Measurements from ENCODE around the gene PTTG2. TPM values are rescaled to one million over a fixed set of nuclear protein-coding genes. Genes with fewer than 3 reads are reported as not detected.

Gene PTTG2
- total RNA-seq, 1 donor from 2014 or later: 1.2 TPM

DNA sequence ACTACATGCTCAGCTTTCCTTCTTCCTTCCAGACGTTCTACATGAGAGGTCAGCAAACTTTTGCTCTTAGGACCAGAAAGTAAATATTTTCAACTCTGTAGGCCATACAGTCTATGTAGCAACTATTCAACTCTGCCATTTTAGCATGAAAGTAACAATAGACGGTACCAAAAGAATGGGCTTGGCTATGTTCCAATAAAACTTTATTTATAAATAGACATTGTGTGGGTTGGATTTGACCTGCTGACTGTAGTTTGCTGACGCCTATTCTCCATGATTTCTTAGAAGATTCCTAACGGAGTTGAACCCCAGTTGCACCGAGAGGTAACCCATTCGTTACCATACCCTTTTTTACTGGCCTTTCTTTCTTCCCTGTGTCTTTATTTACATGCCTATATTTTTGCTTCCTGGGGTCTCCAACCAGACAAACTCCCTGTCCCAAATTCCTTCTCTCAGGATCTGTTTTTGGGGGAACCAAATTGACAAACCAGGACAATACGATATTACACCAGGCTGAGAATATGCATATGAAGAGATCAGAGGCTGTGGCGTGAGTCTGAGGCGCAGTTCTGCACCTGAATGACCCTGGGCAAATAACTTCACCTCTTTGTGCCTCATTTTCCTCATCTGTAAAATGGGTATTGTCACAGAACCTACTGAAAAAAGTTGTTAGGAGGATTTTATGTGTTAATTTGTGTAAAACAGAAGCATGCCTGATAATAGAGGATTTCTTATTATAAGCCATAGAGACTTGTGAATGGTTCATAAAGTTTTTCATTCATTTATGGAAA, 10.4 kb upstream of the PTTG2 start:
- H3K27ac ChIP-seq: no peak overlapping the region
- DNase-seq (no peak), ATAC-seq (no peak)
- H3K4me3 ChIP-seq: no peak overlapping the region
- intact Hi-C loops (cut with DNase I): no loop called here
- H3K9me3 ChIP-seq: no peaks in the 10 kb centered on the region
- TF ChIP-seq, protein P1, sequence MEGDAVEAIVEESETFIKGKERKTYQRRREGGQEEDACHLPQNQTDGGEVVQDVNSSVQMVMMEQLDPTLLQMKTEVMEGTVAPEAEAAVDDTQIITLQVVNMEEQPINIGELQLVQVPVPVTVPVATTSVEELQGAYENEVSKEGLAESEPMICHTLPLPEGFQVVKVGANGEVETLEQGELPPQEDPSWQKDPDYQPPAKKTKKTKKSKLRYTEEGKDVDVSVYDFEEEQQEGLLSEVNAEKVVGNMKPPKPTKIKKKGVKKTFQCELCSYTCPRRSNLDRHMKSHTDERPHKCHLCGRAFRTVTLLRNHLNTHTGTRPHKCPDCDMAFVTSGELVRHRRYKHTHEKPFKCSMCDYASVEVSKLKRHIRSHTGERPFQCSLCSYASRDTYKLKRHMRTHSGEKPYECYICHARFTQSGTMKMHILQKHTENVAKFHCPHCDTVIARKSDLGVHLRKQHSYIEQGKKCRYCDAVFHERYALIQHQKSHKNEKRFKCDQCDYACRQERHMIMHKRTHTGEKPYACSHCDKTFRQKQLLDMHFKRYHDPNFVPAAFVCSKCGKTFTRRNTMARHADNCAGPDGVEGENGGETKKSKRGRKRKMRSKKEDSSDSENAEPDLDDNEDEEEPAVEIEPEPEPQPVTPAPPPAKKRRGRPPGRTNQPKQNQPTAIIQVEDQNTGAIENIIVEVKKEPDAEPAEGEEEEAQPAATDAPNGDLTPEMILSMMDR (IDR thresholded peaks at IDR 0.05): no peak
- no peaks in the 10 kb centered on the region for H3K27me3 ChIP-seq (ENCODE audit: low read depth)
- H3K36me3 ChIP-seq: no peaks in the 10 kb centered on the region
- peaks cover 16% of the 10 kb centered on the region for H3K4me1 ChIP-seq

DNA sequence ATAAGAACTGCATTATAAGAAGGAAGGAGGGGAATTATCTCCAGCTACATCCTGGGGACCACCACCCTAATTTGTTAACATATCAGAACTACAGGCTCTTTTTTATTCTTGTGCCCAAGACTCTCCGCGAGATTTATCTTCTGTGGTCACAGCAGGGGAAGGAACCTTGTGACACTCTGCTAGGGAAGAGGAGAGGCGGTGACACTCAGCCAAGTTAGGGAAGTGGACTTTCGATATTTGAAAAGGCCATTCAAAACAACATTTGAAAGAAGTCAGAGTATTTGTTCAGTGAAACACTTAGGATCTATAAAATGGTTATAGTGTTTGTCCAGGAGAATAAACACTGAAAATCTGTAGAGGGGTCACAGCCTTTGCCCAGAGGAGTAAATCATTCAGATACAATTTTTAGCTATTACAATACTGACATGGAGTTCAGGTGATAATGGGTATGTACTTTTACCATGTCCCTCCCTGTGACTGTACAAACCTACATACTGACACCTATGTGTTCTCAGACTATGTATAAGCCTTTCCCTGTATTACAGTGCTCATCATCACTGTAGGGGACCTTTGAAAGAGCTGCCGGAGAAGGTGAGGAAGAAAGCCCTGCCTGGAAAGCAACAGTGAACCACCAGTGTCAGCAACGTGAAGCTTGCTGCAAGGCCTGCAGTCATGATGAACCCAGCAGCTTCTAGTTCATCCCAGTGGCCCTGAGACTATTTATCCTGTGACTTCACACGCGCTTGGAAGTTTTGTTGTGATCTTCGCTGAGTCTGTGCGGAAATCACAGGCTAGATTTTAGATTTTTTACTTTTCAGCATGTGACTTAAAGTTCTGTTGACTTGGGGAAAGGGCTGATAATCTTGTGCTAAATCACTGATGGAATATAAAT, 8.5 kb upstream of the PTTG2 start:
- ATAC-seq: peak; percentile 55 to 56
- TF ChIP-seq, protein P1 (IDR thresholded peaks at IDR 0.05): no peak

DNA sequence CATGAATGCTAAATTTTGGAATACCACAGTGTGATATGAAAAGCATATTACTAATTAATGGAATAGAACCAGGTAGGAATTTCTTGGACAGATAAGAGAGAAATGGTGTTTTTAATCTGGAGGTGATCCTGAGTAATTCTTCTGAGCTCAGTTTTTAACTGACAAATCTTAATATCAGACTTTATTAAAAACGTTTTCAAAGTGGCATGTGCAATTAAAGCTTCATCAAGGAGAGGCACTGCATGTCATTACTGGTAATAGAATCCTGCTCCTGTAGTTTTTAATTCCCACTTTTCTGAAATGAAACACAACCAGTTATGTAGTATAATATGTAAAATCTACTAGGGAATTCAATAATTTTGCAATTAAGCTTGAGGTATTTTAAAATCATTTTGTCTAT, 7.0 kb upstream of the PTTG2 start:
- Histone ChIP-seq H3K27me3 (ENCODE audit: low read depth) (no peaks in the 10 kb centered on the region), H3K9me3 (no peaks in the 10 kb centered on the region), H3K4me3 (no peak overlapping the region), H3K36me3 (no peaks in the 10 kb centered on the region), H3K4me1 (no peaks in the 10 kb centered on the region), H3K27ac (no peak overlapping the region)
- no peak for DNase-seq
- no peak for ATAC-seq
- intact Hi-C loops (cut with DNase I): no loop called here
- TF ChIP-seq, protein P1 (IDR thresholded peaks at IDR 0.05): no peak

More for the DNA sequence above, 8.5 kb upstream of the PTTG2 start:
- no peak overlapping the region for H3K27ac ChIP-seq
- DNase-seq: no peak
- intact Hi-C loops (cut with DNase I): no loop called here
- no peak overlapping the region for H3K4me3 ChIP-seq
- no peaks in the 10 kb centered on the region for H3K27me3 ChIP-seq (ENCODE audit: low read depth)
- H3K9me3 ChIP-seq: no peaks in the 10 kb centered on the region
- no peaks in the 10 kb centered on the region for H3K4me1 ChIP-seq
- H3K36me3 ChIP-seq: no peaks in the 10 kb centered on the region

DNA sequence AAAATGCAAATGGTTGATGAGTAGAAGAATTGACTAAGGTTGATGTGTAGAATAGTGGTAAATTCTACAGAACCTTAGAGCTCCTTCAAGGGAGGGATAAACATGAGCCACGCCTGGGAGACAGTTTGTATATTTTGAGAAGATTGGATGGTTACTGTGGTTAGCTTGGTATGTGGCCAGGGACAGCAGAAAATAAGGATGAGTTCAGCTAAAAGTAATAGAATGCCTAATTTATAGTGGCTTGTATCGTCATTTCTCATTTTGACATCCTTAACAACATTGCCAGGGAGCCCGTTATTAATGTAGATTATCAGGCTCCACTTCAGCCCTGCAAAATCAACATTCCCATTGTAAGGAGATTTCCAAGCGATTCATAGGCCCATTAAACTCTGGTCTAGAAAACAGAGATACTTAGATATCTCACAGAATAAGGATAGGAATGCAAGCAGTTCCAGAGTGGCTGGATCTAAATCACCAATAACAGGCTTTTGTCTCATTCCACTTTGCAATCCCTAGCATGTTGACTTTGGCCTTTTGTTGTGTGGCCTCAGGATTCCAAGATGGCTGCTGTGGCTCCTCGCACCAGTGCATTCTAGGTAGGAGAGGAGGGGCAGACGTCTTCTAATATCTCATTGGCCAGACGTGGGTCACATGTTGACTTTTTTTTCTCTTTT, 6.4 kb upstream of the PTTG2 start:
- Histone ChIP-seq H3K36me3 (no peaks in the 10 kb centered on the region), H3K4me1 (no peaks in the 10 kb centered on the region), H3K27me3 (ENCODE audit: low read depth) (no peaks in the 10 kb centered on the region), H3K4me3 (no peak overlapping the region), H3K9me3 (no peaks in the 10 kb centered on the region), H3K27ac (no peak overlapping the region)
- no peak for DNase-seq
- TF ChIP-seq, protein P1 (IDR thresholded peaks at IDR 0.05): no peak
- intact Hi-C loops (cut with DNase I): no loop called here
- no peak for ATAC-seq

DNA sequence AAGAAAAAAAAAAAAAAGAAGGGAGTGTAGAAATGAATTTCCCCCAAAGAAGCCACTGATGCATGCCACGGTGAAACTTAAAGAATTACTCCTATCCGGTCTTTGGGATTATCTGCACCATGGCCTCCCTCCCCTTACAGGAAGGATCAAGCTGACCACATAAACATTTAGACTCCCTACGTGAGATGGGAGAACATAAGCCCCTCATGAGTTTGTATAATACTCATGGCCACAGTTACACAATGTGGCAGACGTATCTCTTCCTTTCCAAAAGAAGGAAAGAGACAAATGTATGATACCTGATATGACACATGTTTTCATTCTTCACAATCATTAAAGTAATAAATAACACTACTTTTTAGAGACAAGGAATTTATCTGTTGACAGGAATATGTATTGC, 3.3 kb upstream of the PTTG2 start:
- ATAC-seq (no peak), DNase-seq (no peak)
- H3K4me1 ChIP-seq: peaks cover 10% of the 10 kb centered on the region
- no peaks in the 10 kb centered on the region for H3K36me3 ChIP-seq
- intact Hi-C loops (cut with DNase I): no loop called here
- H3K27me3 ChIP-seq (ENCODE audit: low read depth): no peaks in the 10 kb centered on the region
- H3K9me3 ChIP-seq: no peaks in the 10 kb centered on the region
- TF ChIP-seq, protein P1 (IDR thresholded peaks at IDR 0.05): no peak
- no peak overlapping the region for H3K27ac ChIP-seq
- no peak overlapping the region for H3K4me3 ChIP-seq

All from lower lobe of right lung (tissue), 2 donors.